Limb (tissue), 2 donors: Measurements from ENCODE around the gene FKBP2.
A peak's percentile ranks its signal among the peaks of the same experiment; 100 is the strongest.

Experiments
- DNase-seq, 2 donors: peaks; one replicate each; pipeline ENCODE4 v3.0.0-alpha.2; 2016; ENCODE audit errors: extremely low spot score in 2 of 2

FKBP2 gene

DNA sequence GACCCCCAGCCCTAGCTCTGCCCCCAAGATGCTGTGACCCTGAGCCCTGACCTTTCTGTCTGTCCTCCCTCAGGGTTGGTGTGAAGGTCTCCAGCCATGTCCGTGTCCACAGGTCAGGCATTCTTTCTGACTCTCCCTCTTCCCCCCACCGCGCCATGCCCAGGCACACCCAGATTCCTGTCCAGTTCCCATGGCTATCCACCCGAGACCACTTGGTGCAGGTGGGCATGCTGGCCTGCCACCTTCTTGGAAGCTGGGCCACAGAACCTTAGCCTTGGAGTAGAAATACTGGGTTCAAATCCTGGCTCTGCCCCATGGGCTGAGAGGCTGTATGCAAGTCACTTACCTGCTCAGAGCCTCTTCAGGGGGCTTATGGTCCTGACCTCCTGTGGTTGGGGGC lies 8.1 kb downstream of the FKBP2 start:
- DNase-seq: no peak

DNA sequence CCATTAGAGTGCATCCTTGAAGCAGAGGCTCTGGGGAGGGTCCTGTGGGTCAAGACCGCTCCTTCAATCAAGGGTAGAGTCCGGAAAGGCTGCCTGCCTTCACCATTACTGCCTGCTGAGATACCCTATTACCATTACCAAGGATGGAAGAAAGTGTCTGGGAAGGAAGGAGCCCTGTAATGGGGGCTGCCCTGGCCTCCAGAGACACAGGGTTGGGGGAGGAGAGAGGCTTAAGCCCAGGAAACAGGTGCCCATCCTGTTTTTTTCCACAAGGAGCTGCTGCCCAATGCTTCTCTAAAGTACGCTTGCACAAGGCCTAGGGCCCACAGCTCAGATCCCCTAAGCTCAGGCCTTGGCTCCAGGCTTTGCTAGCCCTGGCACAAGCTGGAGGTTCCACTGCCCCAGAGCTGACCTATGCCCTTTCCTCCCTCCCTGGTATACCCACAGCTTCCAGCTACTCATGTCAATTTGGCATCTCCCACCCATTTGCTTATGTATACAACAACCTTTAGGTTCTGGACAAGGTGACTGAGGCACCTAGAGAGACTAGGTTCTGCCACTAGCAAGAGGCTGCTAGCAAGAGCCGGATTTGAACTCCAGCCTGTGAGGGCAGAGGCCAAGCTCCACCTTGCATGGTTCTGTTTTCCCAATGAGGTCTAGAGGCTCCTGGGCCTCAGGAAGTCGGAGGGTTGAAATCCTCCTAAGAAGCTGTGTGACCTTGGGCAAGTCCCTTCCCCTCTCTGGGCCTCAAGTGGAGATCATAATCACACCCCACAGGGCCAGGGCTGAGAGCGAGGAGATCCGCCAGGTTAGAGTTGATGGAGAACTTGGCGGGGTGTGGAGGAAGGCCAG lies 8.9 kb downstream of the FKBP2 start:
- DNase-seq: no peak

DNA sequence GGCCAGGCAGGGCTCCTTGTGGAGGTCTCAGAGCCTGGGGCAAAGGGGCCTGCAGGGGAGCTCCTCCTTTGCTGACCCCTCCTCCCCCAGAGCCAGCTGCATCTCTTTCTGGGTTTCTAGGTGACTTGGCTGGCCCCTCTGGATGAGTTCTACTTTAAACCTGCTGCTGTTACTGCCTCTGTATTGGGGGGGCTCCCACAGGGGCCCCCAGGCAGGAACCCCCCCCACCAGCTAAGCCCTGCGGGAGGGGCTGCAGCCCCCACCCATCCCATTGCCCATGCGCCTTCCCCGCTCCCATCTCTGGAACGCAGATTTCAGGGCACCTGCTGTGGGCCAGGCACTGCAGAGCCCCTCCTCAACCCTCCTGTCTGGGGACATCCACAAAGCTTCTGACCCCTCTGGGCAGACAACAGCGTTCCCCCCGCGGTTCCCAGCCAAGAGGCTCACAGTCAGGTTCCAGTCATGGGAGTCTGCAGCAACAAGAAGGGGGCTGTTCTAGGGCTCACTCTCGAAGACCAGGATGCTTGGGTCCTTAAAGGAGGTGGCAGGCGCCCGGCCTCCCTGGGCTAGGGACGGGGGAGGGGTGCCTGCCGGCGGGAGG lies 9.6 kb downstream of the FKBP2 start:
- DNase-seq: no peak

- DNase-seq: peak in 1 of 2 donors; percentile 85
Observed at GRCh38 chr11:64251016-64251752, 10.3 kb downstream of the FKBP2 start, which contains the start of gene PLCB3. TSS of gene PLCB3 (plus strand) at chr11:64251530. CDS start at chr11:64251650, 120 bp downstream.

GRCh38 chr11:64251753-64252002 lies 10.8 kb downstream of the FKBP2 start:
- DNase-seq: no peak

DNA sequence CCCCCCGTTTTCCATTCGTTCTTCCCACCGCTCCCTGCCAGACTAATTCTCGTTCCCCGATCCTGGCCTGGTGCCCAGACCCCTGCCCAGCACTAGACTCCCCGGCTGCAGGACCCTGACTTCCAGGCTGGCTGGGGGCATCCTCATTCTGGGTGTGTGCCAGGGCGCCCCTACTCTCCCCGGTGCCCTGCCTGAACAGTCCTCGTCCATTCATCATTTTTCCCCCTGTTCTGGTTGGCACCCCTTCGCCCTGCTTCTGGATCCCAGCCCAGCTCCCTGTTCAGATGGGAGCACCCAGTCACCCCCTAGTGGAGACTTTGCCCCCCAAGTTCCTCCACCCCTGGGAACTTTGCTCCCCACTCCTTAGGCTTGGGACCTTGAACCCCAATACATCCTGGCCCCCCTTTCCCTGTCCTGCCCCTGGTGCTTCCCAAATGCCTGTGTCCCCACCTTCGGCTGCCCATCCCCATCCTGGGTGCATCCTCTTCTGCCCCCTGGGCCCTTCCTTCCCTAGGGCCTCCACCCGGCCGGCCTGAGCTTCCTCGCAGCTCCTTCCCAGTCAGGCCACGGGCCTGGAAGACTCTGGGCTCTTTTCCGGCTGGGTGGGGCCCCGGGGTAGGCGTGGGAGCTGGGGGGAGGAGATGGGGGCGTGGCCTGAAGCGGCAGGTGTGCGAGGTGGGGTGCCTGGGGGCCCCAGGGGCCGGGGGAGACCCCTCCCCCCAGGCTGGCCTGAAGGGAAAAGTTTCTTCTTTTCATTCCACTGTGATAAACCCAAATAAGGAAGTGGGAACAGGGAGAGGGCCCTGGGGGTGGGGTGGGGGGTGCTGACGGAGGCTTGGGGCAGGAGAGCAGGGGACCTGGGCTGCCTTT lies 11.3 kb downstream of the FKBP2 start:
- no peak for DNase-seq

DNA sequence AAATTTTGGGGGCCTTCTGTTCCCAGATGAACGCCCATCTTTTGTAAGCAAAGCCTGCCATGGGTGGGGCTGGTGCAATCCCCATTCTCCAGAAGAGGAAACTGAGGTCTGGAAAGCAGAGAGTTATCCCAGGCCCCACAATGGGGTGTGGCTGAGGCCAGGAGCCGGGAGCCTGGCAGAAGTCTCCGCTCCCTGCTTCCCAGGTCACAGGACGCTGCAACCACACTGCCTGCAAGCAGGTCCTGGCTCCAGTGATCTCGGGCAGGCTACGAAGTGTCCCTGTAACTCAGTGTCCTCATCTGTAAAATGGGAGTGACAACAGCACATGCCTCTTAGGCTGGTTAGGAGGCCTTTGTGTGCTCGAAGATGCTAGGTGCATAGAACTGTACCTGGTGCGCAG lies 12.1 kb downstream of the FKBP2 start:
- no peak for DNase-seq

DNA sequence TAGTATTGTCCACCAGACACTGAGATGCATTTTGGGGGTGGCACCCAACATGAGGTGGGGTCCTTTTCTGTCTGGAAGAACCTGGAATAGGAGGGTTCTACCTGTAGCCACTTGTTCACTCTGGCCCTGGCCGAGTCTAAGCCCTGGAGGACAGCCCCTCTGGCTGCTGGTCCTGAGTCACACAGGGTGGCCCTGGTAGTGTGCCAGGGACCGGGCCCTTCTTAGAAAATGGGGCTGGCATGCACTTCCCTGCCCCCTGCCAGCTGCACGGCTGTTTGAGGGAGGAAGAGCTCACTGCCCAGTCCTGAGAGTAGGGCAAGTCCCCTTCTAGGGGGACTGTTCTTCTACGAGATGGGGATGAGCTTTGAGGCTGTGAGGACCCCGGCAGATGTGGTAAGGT lies 12.6 kb downstream of the FKBP2 start:
- no peak for DNase-seq

GRCh38 chr11:64254326-64254725 lies 13.4 kb downstream of the FKBP2 start:
- DNase-seq: no peak

- DNase-seq: no peak
Observed at GRCh38 chr11:64255135-64256128, 14.5 kb downstream of the FKBP2 start.

DNA sequence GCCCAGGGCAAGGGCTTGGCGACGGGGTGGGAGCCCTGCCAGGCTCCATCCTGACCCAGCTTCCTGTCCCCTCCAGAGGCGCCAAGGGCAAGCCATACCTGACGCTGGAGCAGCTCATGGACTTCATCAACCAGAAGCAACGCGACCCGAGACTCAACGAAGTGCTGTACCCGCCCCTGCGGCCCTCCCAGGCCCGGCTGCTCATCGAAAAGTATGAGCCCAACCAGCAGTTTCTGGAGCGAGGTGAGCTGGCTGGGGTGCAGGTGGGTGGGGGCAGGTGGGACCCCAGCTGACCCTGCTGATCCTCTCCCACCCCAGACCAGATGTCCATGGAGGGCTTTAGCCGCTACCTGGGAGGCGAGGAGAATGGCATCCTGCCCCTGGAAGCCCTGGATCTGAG lies 15.4 kb downstream of the FKBP2 start:
- DNase-seq: no peak

- DNase-seq: no peak
Observed at GRCh38 chr11:64258356-64258755, 17.5 kb downstream of the FKBP2 start.

- DNase-seq: no peak
Observed at GRCh38 chr11:64258946-64259532, 18.1 kb downstream of the FKBP2 start.

DNA sequence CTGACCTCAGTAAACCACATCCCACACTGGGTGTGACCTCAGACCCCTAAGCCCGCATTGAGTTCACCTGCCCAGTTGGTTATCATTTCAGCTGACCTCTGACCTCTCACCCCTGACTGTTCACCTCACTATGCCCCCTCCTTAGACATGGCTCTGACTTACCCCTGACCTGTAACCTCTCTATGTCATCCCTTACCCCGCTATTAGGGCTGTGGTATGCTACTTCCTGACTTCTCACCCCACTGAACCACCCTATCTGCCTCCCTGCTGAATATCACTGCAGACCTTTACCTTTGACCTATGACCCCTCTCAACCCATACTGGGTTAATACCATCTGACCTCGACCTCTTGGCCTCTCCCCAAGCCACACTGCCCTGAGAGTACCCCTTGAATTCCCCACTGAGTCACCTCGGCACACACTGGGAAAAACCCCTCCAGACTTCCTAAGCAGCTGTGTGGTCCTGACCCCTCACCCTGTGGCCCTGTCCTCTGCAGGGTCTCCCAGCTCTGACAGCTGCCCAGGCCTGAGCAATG lies 18.7 kb downstream of the FKBP2 start:
- DNase-seq: no peak

GRCh38 chr11:64260147-64260708 lies 19.3 kb downstream of the FKBP2 start:
- no peak for DNase-seq

- DNase-seq: no peak
Observed at GRCh38 chr11:64261556-64262080, 20.7 kb downstream of the FKBP2 start.

GRCh38 chr11:64262271-64263002 lies 21.5 kb downstream of the FKBP2 start:
- no peak for DNase-seq
